Measurements from ENCODE around the gene PCNX2. TPM values are rescaled to one million over a fixed set of nuclear protein-coding genes. Genes with fewer than 3 reads are reported as not detected.

The PCNX2 gene
- total RNA-seq, 1 experiment from 2014 or later = 63.4 TPM

DNA sequence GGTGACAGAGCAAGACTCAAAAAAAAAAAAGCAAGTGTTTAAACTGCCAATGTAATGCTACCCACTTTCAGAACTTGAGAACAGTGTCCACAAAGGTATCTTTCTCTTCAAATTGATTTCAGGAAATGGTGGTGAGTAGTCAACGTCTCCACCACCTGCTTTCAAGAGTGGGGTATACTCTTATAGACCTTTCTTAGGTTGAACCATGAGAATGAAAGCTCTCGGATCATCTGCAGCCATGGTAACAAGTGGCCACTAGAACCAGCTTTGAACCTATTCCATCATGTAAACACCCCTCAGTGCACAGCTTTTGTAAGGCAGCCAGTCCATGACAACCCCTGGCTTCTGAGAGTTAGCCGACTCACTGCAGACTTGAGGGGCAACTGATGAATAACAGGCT, 237.7 kb downstream of the PCNX2 start:
- intact Hi-C loops (cut with micrococcal nuclease; ENCODE audit: unreplicated experiment) = no loop called here
- TF ChIP-seq, protein P1, sequence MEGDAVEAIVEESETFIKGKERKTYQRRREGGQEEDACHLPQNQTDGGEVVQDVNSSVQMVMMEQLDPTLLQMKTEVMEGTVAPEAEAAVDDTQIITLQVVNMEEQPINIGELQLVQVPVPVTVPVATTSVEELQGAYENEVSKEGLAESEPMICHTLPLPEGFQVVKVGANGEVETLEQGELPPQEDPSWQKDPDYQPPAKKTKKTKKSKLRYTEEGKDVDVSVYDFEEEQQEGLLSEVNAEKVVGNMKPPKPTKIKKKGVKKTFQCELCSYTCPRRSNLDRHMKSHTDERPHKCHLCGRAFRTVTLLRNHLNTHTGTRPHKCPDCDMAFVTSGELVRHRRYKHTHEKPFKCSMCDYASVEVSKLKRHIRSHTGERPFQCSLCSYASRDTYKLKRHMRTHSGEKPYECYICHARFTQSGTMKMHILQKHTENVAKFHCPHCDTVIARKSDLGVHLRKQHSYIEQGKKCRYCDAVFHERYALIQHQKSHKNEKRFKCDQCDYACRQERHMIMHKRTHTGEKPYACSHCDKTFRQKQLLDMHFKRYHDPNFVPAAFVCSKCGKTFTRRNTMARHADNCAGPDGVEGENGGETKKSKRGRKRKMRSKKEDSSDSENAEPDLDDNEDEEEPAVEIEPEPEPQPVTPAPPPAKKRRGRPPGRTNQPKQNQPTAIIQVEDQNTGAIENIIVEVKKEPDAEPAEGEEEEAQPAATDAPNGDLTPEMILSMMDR (IDR thresholded peaks at IDR 0.05; ENCODE audit: unreplicated experiment) = no peak
- no peaks in the 10 kb centered on the region for H3K4me1 Mint-ChIP-seq (ENCODE audit: low read depth, unreplicated experiment)
- CTCF ChIA-PET = interaction anchor here (1.1 kb wide), 1 partner anchor 17 kb away, joined by 3 read pairs; no protein-coding TSS in a partner anchor
- no peak overlapping the region for H3K27ac Mint-ChIP-seq (ENCODE audit: unreplicated experiment)
- no peaks in the 10 kb centered on the region for H3K27me3 Mint-ChIP-seq (ENCODE audit: unreplicated experiment)
- no peaks in the 10 kb centered on the region for H3K36me3 Mint-ChIP-seq (ENCODE audit: insufficient read depth, unreplicated experiment)
- DNase-seq = no peak
- no TSS peak for BruUV-seq (replicated peaks)
- H3K4me3 Mint-ChIP-seq (ENCODE audit: low read depth, unreplicated experiment) = no peak overlapping the region
- H3K9me3 Mint-ChIP-seq (ENCODE audit: low read depth, unreplicated experiment) = no peaks in the 10 kb centered on the region

DNA sequence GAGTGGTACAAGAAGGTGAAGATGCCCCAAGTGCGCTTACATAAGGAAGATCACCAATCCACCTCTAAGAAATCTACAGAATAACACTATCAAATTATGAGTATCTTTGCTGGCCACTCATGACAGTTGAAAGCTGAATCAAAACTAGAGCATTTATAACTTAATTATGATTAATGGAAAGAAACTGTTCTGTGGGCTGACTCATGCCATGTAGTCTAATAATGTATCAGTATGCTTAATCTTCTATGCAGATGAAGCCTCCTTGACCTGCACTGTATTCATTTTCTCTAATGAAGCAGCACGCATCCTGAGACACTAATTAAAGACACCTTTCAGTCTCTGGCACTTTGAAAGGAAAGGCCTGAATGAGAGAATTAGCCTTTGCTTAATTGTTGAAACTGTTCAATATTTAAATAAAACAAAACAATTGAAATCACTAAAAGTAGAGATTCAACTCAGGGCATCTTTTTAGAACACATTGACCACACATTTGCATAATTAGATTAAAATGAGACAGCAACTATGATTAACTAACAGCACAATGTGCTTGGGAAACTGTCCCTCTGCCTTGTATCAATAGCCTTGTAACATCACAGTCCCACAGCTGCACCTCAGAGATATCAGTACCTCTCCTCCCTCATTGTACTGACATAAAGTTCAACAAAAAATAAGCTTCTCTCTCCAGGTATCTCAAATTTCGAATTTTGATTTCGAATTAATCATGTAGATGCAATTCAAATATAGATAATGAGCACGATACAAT, 239.5 kb downstream of the PCNX2 start:
- Mint-ChIP-seq H3K4me3 (ENCODE audit: low read depth, unreplicated experiment) (no peak overlapping the region), H3K27ac (ENCODE audit: unreplicated experiment) (no peak overlapping the region), H3K4me1 (ENCODE audit: low read depth, unreplicated experiment) (no peaks in the 10 kb centered on the region), H3K36me3 (ENCODE audit: insufficient read depth, unreplicated experiment) (no peaks in the 10 kb centered on the region), H3K27me3 (ENCODE audit: unreplicated experiment) (no peaks in the 10 kb centered on the region), H3K9me3 (ENCODE audit: low read depth, unreplicated experiment) (no peaks in the 10 kb centered on the region)
- no peak for DNase-seq
- no TSS peak for BruUV-seq (replicated peaks)
- TF ChIP-seq, protein P1 (IDR thresholded peaks at IDR 0.05; ENCODE audit: unreplicated experiment) = no peak
- CTCF ChIA-PET = no interaction called here
- intact Hi-C loops (cut with micrococcal nuclease; ENCODE audit: unreplicated experiment) = no loop called here

DNA sequence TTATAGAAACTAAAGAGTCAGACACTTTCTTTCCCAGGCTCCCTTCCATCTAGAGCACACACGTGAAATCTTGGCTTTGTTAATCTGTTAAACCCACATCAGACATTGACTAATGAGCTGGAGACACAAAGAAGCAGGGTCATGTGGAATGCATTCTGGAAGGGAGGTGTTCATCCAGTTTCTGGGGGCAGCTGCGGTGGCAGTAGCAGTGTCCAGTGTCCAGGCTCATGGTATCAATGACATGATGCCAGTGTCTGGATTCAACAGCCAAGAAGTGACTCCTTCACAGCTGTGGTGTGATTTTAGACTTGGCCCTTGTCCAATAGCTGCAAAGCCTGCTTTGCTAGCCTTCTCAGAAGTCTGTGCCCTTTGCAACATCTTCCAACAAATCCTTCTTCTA, 249.9 kb downstream of the PCNX2 start:
- Mint-ChIP-seq H3K4me3 (ENCODE audit: low read depth, unreplicated experiment) (no peak overlapping the region), H3K9me3 (ENCODE audit: low read depth, unreplicated experiment) (peaks cover 4% of the 10 kb centered on the region), H3K27ac (ENCODE audit: unreplicated experiment) (no peak overlapping the region), H3K4me1 (ENCODE audit: low read depth, unreplicated experiment) (no peaks in the 10 kb centered on the region), H3K36me3 (ENCODE audit: insufficient read depth, unreplicated experiment) (no peaks in the 10 kb centered on the region), H3K27me3 (ENCODE audit: unreplicated experiment) (no peaks in the 10 kb centered on the region)
- no TSS peak for BruUV-seq (replicated peaks)
- TF ChIP-seq, protein P1 (IDR thresholded peaks at IDR 0.05; ENCODE audit: unreplicated experiment) = no peak
- CTCF ChIA-PET = no interaction called here
- DNase-seq = no peak
- intact Hi-C loops (cut with micrococcal nuclease; ENCODE audit: unreplicated experiment) = no loop called here

DNA sequence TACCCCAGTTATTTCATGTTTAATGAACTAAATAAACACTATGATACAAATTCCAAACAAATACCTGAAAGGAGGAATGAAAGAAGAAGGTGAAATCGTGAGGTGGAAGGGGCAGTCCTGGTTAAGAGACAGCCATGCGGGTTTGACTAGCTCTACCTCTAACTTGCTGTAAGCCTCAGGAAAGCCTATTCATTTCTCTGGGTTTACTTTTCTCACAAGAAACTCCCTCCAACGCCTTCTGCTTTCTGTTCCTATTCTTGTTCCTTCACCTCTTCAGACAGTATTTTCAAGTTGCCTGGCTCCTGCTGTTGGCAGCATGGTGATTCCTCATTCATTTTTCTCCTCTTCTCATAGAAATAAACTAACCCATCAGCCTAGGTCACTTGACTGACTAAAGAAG, 252.7 kb downstream of the PCNX2 start:
- Mint-ChIP-seq H3K4me1 (ENCODE audit: low read depth, unreplicated experiment) (no peaks in the 10 kb centered on the region), H3K4me3 (ENCODE audit: low read depth, unreplicated experiment) (no peak overlapping the region), H3K9me3 (ENCODE audit: low read depth, unreplicated experiment) (no peaks in the 10 kb centered on the region), H3K27me3 (ENCODE audit: unreplicated experiment) (no peaks in the 10 kb centered on the region), H3K36me3 (ENCODE audit: insufficient read depth, unreplicated experiment) (no peaks in the 10 kb centered on the region), H3K27ac (ENCODE audit: unreplicated experiment) (no peak overlapping the region)
- TF ChIP-seq, protein P1 (IDR thresholded peaks at IDR 0.05; ENCODE audit: unreplicated experiment) = no peak
- intact Hi-C loops (cut with micrococcal nuclease; ENCODE audit: unreplicated experiment) = no loop called here
- no peak for DNase-seq
- CTCF ChIA-PET = no interaction called here
- no TSS peak for BruUV-seq (replicated peaks)

Measured in Calu3 (cell line).